GM21360 (cell line): ENCODE data around the gene SLC41A3.
"Not testable (repeated sequence)": the region's sequence is repeated elsewhere in the genome, so short reads cannot be mapped to it uniquely, and the experiment has no call there.

ENCODE experiments used
- ATAC-seq: cut with Tn5 transposase; IDR thresholded peaks from one replicate; pipeline ENCODE4 v1.9.1; 2021; ENCODE audit warnings: mild to moderate bottlenecking, moderate library complexity; ENCODE audit not compliant: unreplicated experiment

The SLC41A3 gene

GRCh38 chr3:126008219-126008618 is 75.7 kb downstream of the SLC41A3 start:
- no peak for ATAC-seq

- no peak for ATAC-seq
Measured at GRCh38 chr3:126005951-126006350, 78.0 kb downstream of the SLC41A3 start.

GRCh38 chr3:126004692-126005091 is 79.2 kb downstream of the SLC41A3 start:
- ATAC-seq = no peak

- ATAC-seq = no peak
Measured at GRCh38 chr3:126004217-126004616, 79.7 kb downstream of the SLC41A3 start.

GRCh38 chr3:126003447-126004190 is 80.3 kb downstream of the SLC41A3 start:
- no peak for ATAC-seq

- ATAC-seq = no peak
Measured at GRCh38 chr3:126002189-126002588, 81.7 kb downstream of the SLC41A3 start.

GRCh38 chr3:125996751-125997150 is 87.2 kb downstream of the SLC41A3 start:
- not testable (repeated sequence) for ATAC-seq

- no peak for ATAC-seq
Measured at GRCh38 chr3:125990253-125990970, 93.5 kb downstream of the SLC41A3 start.

GRCh38 chr3:125984951-125985350 is 99.0 kb downstream of the SLC41A3 start:
- ATAC-seq = not testable (repeated sequence)

GRCh38 chr3:125977104-125977503 is 106.8 kb downstream of the SLC41A3 start:
- ATAC-seq = not testable (repeated sequence)

- not testable (repeated sequence) for ATAC-seq
Measured at GRCh38 chr3:125976003-125976390, 107.9 kb downstream of the SLC41A3 start.

GRCh38 chr3:125975245-125976002 is 108.5 kb downstream of the SLC41A3 start:
- not testable (repeated sequence) for ATAC-seq

- peak; percentile 55 for ATAC-seq
Measured at GRCh38 chr3:125971997-125972944, 111.7 kb downstream of the SLC41A3 start.

GRCh38 chr3:125968701-125969592 is 115.0 kb downstream of the SLC41A3 start, which contains the start of gene ROPN1B:
Gene ROPN1B, plus strand, starts transcription at chr3:125969178. Its CDS starts 2,877 bp downstream, at chr3:125972055.
- not testable (repeated sequence) for ATAC-seq

GRCh38 chr3:125968121-125968520 is 115.8 kb downstream of the SLC41A3 start:
- not testable (repeated sequence) for ATAC-seq

- no peak for ATAC-seq
Measured at GRCh38 chr3:125967156-125967555, 116.8 kb downstream of the SLC41A3 start.

- no peak for ATAC-seq
Measured at GRCh38 chr3:125965505-125965904, 118.4 kb downstream of the SLC41A3 start.

GRCh38 chr3:125963834-125964233 is 120.1 kb downstream of the SLC41A3 start:
- not testable (repeated sequence) for ATAC-seq

- no peak for ATAC-seq
Measured at GRCh38 chr3:125961289-125961589, 122.7 kb downstream of the SLC41A3 start.
